ENCODE results near the gene C2orf49.

DNA sequence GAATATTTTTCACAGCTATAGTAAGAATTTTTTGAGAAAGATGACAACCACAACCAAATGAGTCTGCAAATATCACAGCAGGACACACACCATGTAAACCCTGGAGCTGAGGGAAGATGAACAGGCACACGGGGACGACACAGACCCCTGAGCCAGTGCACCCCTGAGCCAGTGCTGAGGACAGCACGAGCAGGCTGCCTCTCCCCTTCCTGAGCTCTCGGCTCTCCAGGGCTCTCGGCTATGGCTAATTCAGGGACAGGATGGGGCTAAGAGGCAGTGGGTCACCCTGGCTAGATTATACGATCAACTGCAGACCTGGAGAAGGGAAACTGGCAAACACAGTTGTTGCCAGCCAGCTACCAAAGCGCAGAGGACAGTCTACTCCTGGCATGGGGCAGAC, 49.2 kb upstream of the C2orf49 start:
- TF ChIP-seq TAF1 (IDR thresholded peaks at IDR 0.05; ENCODE audit: low read depth, low read length) (no peak), POLR2A (IDR thresholded peaks at IDR 0.05; ENCODE audit: low read depth, low read length) (no peak), POLR2AphosphoS5 (IDR thresholded peaks at IDR 0.05; ENCODE audit: low read depth, low read length) (no peak), POU2F2 (IDR thresholded peaks at IDR 0.05; ENCODE audit: low read depth, low read length) (no peak)

Measured in GM12891 (cell line).